HepG2 (cell line): ENCODE measurements around the gene TBC1D5.

Source experiments
- BCLAF1 ChIP-seq: fragments of 450-650 bp; IDR thresholded peaks from 2 replicates; pipeline ENCODE4 v1.6.1; 2017; ENCODE audit warnings: mild to moderate bottlenecking
- CREB1 ChIP-seq, 2 experiments: fragments of 450-650 bp in 1 of 2; IDR thresholded peaks; 2 replicates each; pipeline ENCODE4 v1.6.1; 2016 to 2017; ENCODE audit warnings: control low read depth in 1 of 2, mild to moderate bottlenecking in 1 of 2, missing compliant biosample characterization in 1 of 2, missing genetic modification characterization in 1 of 2
- CTCF ChIP-seq: sonication (generic); formaldehyde crosslinking; IDR thresholded peaks from 2 replicates; pipeline ENCODE4 v1.5.0; 2020; ENCODE audit warnings: mild to moderate bottlenecking, missing genetic modification reagents, moderate library complexity
- EP300 ChIP-seq, 3 experiments: sonication (generic) in 1 of 3; formaldehyde crosslinking in 1 of 3; IDR thresholded peaks; 2 replicates each; pipeline versions ENCODE4 v1.5.1 to v1.6.1; 2011 to 2020; ENCODE audit warnings: low read depth in 2 of 3, low read length in 2 of 3, borderline replicate concordance in 1 of 3, improper control_type of control experiment in 1 of 3, mild to moderate bottlenecking in 1 of 3, missing genetic modification reagents in 1 of 3, moderate library complexity in 1 of 3
- ETV6 ChIP-seq: sonication (generic); formaldehyde crosslinking; conservative IDR thresholded peaks from 2 replicates; pipeline ENCODE4 v1.4.0; 2020; ENCODE audit warnings: missing genetic modification reagents
- EZH2 ChIP-seq: conservative IDR thresholded peaks from 2 replicates; pipeline ENCODE4 v1.6.1; 2012; ENCODE audit warnings: mild to moderate bottlenecking, low read depth, low read length, moderate library complexity
- JUNB ChIP-seq: sonication (generic); formaldehyde crosslinking; IDR thresholded peaks from 2 replicates; pipeline ENCODE4 v1.8.0; 2022; ENCODE audit warnings: missing genetic modification reagents, mild to moderate bottlenecking, borderline replicate concordance
- POLR2A ChIP-seq, 2 experiments: IDR thresholded peaks; 2 replicates each; pipeline ENCODE4 v1.6.1; 2011; ENCODE audit warnings: low read depth in 2 of 2, low read length in 2 of 2, mild to moderate bottlenecking in 1 of 2, moderate library complexity in 1 of 2; ENCODE audit not compliant: insufficient read depth in 1 of 2
- POLR2AphosphoS5 ChIP-seq: IDR thresholded peaks from 2 replicates; pipeline ENCODE4 v1.6.1; 2012; ENCODE audit warnings: low read depth, low read length
- RXRA ChIP-seq: sonication (generic); formaldehyde crosslinking; IDR thresholded peaks from 2 replicates; pipeline ENCODE4 v1.5.1; 2020; ENCODE audit warnings: missing genetic modification reagents
- TCF7 ChIP-seq: sonication (generic); IDR thresholded peaks from 2 replicates; pipeline ENCODE4 v1.6.1; 2016; ENCODE audit warnings: antibody characterized with exemption, low read depth
- ZNF274 ChIP-seq: sonication (generic); formaldehyde crosslinking; IDR thresholded peaks from 2 replicates; pipeline ENCODE4 v1.5.1; 2020; ENCODE audit warnings: mild to moderate bottlenecking, missing genetic modification reagents

- no peak for TF ChIP-seq EZH2
- no peak for TF ChIP-seq EP300 (IDR thresholded peaks at IDR 0.05; ENCODE audit: low read depth in 2 of 2, low read length in 2 of 2)
- TF ChIP-seq EP300 (CRISPR knock-in tag; IDR thresholded peaks at IDR 0.05; ENCODE audit: borderline replicate concordance): no peak
- TF ChIP-seq POLR2AphosphoS5: no peak
- no peak for TF ChIP-seq CTCF (CRISPR knock-in tag)
- no peak for TF ChIP-seq ZNF274 (CRISPR knock-in tag)
- TF ChIP-seq POLR2A (IDR thresholded peaks at IDR 0.05; ENCODE audit: insufficient read depth in 1 of 2, low read depth in 2 of 2, low read length in 2 of 2): no peak
- no peak for TF ChIP-seq JUNB (CRISPR knock-in tag)
- no peak for TF ChIP-seq TCF7
- TF ChIP-seq BCLAF1: no peak
- TF ChIP-seq CREB1 (IDR thresholded peaks at IDR 0.05): no peak
- no peak for TF ChIP-seq CREB1 (CRISPR knock-in tag; IDR thresholded peaks at IDR 0.05)
- no peak for TF ChIP-seq ETV6 (CRISPR knock-in tag)
- no peak for TF ChIP-seq RXRA
Measured at GRCh38 chr3:17770682-17771081, 28.3 kb upstream of the TBC1D5 start.
